Stimulated activated CD4-positive, alpha-beta T cell treated with anti-CD3 and anti-CD28 coated beads, Interleukin-15, amount 100 ng/mL, for 48 hours (primary cell): ENCODE data around the gene CLEC9A.

Experiments
- DNase-seq, 2 donors: peaks; one replicate each; pipeline ENCODE4 v3.0.0-alpha.2; 2020; ENCODE audit warnings: low read depth in 2 of 2

The CLEC9A gene

DNA sequence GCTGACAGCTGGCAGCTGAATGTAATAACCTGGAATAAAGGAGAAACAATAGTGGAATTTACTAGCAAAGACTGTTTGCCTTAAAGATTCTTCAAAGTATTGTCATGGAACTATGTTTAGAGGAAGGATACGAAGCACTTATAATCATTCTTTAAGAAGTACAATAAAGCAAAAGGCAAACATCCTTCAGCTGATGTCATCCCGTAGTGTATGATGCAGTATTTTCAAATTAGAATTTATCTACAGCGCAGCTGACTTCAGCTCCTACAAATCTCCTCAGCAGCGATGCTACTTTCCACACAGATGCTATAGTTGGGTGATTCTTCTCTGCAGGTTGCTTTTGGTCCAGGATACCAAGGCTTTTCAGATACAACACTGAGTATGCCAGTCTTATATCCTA lies 36.8 kb downstream of the CLEC9A start:
- no peak for DNase-seq

DNA sequence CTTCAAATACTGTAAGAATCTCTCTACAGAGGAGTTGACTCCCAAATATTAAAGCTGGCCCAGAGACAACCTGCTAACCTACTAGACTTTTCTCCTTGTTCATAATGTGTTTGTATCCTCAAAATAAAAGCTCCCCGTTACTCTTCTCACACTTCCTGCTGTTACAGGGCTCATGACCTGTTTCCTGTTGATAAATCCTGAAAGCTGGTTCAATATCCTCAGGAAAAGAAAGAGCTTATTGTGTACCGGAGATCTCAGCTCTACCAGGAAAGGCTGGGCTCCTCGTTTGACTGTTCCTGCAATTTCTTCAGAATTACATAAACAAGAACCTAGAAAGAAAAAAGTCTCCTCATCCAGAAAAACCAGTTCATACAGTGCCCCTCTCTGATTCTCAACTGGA lies 37.5 kb downstream of the CLEC9A start:
- DNase-seq: no peak

DNA sequence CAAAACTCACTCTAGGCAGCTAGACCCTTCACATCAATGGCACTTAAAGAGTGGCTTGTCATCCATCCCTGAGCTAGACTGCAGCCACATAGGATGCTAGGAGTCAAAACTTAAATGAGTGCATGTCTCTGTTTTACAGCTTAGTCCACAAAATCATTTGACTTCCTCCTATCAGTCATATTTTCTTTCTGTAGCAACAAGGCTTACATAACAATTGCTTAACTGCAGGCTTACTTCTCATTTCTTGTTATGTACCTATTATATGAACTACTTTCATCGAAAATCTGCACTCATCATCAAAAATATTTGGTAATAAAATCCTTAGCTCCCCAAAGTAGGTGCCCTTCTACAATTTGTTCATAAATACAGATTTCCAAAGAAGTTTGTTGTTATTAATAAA lies 38.2 kb downstream of the CLEC9A start:
- no peak for DNase-seq

DNA sequence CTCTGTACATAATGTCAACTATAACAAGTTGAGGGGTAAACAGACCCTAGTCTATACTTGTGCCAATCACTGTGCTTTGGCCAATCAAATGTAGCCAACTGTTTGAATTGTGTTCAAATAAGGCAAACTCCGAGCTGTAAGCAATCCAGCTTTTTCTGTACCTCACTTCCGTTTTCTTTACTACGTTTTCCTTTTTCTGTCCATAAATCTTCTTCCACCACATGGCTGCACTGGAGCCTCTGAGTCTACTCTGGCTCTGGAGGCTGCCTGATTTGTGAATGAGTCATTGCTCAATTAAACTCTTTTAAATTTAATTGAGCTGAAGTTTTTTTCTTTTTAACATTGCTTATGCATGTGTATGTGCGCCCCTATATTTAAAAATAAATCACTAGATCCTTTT lies 38.6 kb downstream of the CLEC9A start:
- DNase-seq: no peak

DNA sequence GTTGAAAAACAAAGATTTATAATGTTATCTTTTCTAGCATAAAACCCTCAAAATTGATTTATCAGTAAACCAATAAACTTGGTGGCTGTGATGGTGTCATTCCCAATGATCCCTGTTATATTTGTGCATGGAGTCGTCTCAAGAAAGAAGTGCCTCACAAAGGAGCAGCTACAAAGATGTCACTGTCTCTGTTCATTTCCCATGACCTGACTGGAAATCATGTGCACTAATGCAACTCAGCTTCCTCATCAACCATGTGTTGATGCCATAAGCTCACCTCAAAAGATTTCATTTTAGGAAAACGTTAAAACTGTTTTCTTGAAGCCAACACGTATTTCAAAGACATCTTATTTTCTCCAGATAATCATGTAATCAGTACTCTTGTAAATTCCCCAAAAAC lies 39.5 kb downstream of the CLEC9A start:
- DNase-seq: no peak

DNA sequence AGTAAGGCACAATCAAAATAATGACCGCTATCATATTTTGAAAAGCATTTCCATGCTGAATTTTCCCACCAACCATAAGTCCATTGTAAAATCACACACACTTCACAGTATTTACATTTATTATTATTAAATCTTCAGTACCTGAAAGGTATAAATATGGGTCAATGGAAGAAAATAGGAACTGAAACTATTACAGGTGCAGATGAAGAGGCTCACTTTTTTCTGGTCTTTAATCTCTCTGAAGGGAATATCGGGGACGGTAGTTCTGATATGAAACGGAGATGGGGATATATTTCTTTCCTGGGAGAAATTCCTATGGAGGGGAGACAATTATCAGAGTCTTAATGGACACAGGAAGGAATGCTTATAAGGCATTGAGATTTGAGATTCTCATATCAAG lies 39.9 kb downstream of the CLEC9A start:
- no peak for DNase-seq

DNA sequence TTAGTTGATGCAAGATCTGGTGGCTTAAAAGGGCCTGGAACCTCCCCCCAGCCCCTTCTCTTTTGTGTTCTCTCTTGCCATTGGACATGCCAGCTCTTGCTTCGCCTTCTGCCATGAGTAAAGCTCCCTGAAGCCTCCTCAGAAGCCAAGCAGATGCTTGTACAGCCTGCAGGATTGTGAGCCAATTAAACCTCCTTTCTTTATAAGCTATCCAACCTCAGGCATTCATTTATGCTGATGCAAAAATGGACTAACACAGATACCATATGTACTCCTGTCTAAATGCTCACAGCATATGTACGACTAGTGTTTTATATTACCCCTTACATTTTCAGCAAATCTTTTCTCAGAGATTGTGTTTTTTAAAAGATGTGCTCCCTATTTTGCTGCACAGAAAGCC lies 41.6 kb downstream of the CLEC9A start:
- no peak for DNase-seq

DNA sequence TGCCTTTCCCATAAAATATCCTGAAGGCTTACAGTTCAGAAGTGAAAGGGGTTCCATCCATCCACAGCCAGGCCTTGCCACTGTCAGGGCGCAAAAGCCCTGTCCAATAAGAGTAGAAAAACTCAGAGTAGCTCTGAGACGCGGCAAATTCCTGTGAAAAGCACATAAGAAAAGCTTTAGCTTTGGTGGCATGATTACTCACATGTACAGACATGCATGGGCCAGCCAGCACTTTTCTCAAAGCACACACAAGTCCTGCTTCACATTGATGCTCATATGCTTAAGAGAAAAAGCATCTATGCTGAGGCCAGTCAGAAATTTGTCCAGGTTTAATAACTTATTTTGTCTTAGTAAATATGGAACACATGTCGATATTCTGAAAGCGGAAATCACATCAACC lies 42.8 kb downstream of the CLEC9A start:
- DNase-seq: no peak

DNA sequence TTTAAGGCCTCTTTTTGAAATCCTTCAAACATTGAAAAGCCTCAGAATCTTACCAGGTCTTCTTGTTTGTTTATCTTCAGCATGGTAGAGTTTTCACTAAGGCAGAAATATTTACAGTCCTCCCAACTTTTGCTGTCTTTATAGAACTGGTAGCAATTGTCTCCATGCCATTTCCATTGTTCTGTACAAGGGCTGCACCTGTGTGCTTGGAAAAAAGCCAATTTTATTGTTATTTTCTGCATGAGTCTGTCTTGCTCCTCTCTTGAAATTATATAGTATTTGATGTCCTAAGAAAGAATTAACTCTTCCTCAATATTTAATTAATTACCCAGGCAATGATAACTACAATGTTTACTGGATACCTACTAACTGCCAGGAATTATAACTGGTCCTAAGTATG lies 45.0 kb downstream of the CLEC9A start:
- no peak for DNase-seq

DNA sequence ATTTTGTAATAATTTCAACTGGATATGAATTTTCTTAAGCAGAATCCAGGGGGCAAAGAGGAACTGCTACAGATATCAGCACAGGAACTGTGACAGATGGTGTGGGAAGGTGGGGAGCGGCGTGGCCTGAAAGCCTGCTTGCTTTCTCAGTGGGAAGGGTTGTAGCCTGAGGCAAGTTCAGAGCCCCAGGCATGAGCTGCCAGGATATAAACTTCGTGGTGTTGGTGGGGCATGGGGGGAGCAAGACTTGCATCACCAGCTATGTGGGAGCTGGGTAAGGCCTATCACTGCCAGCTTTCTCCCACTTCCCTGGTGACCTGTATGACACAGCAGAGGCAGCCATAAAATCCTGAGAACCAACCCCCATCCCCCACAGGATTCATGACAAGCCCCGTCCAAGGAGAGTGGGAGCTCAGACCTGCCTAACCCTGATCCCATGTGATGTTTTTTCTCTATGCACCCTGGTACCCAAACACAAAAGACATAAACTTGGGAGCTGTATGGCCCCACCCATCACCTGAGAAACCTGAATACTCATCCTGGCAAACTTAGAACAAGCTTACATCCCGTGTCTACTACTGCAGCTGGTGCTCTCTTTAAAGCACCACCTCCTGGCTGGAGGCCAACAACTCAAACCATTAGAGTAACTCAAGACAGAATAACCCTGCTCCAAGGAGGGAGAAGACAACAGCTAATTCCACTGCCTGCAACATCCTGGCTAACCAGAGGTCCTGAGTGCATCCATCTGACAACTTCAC lies 51.8 kb downstream of the CLEC9A start:
- DNase-seq: no peak

DNA sequence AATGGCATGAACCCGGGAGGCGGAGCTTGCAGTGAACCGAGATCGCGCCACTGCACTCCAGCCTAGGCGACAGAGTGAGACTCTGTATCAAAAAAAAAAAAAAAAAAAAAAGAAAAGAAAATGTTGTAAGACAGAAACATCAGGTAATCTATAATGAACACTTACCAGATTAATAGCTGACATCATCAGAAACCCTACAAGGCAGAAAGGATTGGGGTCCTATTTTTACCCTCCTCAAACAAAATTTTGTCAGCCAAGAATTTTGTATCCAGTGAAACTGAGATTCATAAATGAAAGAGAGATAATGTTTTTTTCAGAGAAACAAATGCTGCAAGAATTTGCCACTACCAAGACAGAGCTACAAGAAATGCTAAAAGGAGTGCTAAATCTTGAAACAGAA lies 54.3 kb downstream of the CLEC9A start:
- no peak for DNase-seq

DNA sequence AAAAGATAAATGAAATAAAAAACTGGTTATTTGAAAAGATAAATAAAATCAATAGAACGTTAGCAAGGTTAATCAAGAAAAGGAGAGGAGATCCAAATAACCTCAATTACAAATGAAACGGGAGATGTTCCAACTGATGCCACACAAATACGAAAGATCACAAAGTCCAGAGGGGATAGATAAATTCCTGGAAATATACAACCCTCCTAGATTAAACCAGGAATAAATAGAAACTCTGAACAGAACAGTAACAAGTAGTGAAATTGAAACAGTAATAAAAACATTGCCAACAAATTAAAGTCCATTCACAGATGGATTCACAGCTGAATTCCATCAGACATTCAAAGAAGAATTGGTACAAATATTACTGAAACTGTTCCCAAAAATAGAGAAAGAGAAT lies 55.9 kb downstream of the CLEC9A start:
- no peak for DNase-seq

DNA sequence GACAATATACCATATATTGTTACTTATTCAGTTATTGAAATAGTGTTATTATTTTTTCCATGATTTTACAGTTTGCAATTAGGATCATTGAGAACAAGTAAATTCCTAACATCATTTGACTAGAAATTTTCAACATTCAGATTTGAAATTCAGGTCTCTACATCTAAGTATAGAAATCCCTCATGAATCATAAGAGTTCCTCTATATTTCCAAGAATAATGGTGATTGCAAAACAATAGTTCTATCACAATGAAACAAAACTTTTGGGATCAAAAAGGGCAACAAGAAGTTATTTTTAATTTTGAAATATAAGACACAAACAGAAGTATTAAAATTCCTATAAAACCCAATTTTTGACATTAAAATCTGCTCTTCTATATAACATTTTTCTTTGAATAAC lies 57.5 kb downstream of the CLEC9A start:
- DNase-seq: no peak

DNA sequence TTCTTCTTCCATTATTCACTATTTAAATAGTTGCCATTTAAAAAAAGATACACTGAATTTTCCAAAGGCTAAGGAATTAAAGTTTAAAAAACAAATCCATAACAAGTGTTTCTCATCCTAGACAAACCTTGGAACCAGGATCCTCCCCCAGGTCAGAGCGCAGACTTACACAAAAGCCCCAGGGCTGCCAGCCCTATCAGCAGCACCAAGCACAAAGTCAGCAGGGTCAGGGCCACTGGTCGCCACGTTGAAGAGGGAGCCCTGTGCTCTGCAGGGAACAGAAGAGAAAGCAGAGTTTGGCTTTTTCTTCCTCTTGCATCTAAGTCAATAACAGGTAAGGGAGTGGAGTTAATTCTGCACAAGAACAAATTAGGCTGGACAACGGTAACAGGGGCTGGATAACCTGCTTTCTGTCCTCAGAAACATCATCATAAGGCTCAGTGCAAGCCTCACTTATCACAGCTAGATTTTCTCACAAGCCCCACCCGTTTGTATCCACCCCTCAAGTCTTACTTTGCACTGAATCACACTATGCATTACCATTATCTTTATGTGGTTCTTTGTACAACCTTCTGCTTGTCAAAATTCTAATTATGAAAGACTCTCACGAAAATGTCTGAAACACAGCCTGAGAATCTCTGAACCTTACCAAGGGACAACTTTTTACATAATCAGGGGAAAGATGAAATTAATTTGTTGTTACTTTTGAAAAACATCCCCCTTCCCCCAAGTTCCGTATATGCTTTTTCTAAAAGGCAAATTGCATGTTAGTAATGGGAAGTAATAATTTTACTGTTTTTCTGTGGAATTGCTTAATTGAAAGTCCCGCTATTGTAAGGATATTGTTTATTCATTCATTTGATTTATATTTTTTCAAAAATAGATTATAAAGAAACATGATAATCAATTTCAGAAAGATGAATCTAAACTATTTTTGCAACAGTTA lies 58.7 kb downstream of the CLEC9A start:
- no peak for DNase-seq

DNA sequence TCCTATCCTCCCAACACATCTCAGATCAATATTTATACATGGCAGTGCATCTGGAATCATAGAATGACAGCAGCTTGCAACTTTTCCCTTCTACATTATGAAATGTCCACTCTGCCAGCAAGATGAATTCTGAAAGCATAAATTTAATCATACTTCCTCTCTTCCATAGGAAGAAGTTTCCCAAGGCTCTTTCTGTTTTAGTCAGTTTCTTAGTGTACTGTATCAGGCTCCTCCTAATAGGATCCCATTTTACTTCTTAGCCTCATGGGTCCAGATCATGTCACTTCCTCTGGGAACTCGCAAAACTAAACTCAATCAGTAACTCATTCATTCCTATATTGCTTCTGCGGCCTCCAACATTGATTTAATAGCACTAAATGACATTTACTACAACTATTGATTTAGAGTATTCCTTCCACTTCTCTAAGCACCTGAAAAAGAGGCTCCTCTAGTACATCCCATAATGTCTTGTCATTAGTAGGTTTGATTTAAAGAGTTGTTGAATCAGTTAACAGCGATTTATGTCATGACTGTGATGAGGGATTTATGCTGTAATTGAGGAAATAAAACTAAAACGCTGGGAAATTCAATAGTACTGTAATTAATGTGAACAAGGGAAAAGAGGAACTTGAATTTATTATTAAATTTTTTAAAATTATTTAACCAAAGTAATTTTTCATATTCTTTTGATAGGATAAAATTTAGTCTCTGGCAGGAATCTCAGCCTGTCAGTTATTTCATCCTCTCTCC lies 64.3 kb downstream of the CLEC9A start:
- DNase-seq: no peak

DNA sequence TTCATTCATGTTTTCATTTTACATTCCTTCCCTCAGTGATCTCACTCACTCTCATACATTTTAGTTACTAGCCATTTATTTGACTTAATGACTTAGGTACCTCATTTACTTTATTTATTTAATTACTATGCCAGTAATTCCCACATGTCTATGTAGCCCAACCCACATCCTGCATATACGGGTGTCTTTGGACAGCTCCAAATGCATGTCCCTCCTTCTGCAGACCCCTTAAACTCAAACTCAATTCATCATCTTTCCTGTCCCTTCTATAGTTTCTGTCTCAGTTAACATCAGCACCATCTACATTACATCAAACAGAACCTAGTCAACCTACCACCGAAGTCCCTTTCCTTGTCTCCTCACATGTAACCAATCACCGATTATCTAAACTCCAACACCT lies 65.5 kb downstream of the CLEC9A start:
- DNase-seq: no peak

DNA sequence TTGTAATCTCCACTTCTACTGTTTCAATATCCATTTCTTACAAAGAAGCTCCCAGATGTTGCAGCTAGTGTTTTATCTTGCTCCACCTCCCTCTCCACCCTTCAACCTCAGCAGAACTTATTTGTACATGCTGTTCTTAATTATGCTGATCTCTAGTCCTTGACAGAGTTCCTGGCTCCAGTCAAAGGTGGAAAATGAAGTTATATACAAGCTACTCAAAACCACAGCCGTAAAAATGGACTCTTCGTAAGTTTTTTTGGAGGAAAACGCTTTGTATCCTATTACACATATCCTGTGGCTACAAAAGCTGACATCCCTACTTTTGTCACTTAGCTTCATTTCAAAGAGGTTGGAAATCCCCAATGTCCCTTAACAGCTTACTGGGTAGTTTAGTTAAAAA lies 67.0 kb downstream of the CLEC9A start:
- DNase-seq: no peak

DNA sequence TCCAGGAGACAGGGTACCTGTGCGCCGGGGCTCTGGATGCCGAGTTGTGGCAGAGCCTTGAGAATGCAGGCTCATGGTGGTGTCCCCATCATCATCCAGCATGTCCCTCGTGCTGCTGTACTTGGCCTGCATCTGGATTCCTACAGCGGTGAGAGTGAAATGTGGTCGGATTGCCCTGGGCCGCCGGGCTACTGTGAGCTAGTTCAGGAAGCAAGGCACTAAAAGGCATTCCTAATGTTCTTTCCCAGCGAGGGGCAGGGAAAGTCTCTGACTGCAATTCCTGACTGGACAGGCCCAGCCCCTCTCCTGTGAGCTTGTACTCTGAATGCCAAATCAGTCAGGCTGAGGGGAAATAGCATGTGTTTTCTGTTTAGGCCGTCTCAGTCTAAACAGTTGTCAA lies 68.3 kb downstream of the CLEC9A start, which contains the start of gene CLEC1A:
Gene CLEC1A (minus strand): TSS at position 195 of the 400 bp plus-strand sequence. CDS start 63 bp downstream, at position 132.
- DNase-seq: no peak

DNA sequence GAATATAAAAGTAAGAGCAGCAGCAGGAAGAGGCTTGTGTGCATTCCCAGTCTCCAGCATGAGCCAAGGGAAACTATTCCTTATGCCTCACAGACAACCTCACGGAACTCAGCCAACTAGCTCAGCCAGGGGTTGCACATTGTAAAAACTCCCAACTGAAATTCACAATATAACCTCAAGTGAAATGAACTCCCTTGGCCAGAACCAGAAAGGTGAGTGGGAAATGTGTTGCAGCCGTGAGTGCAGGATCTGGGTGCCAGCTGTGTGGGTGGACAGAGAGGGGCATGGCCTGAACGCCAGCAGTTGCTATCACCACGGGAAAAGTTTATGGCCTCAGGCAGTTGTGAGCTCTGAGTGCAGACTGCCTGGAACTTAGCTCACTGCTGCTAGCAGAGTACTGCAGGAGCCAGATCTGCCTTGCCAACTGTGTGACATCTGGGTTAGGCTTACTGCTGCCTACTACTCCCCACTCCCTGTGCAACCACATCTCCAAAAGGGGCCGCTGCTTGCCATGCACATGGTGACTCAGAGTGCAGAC lies 70.6 kb downstream of the CLEC9A start:
- no peak for DNase-seq

DNA sequence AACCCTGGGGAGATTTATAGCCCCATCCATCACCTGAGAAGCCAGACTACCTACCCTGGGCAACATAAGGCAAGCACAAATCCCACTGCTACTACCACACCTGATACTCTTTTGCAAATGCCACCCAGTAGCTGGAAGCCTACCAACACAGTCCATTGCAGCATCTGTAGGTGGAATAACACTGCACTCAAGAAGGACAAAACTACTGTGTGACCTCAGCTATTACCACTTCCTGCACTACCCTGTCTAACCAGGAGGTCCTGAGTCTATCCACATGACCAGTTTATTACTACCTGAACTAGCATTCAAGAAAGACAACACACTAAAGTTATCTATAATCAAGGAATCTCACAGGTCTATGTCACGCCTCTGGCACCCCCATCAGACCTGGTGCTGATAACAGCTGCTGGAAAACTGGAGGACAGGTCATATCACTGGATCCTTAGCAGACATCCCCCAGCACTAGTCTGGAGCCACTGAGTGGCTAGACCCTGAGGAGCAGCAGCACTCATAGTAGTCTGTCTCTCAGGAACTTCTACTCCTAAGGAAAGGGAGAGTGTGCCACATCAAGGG lies 71.3 kb downstream of the CLEC9A start:
- no peak for DNase-seq

DNA sequence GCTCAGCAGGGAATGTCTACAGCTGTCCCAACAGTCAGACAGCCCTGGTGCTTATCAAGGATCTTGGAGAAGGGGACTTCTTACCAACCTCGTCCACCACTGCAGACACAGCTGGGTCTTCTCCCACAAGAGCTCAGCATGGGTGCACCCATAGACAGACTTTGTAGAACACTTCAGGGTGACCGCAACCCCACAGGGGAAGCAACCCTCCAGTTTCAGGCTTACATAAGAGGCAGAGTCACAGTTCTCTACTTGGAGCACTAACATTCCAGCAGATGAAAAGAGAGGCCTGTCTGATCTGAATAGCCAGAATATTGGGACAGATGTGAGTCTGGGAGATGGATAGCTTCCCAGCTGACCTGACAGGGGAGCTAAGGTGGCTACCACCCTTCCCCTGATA lies 71.8 kb downstream of the CLEC9A start:
- DNase-seq: no peak
